ENCODE data around the gene FIBP.
"Not testable (repeated sequence)": the region's sequence is repeated elsewhere in the genome, so short reads cannot be mapped to it uniquely, and the experiment has no call there.

FIBP gene

GRCh38 chr11:65912845-65913244, 24.6 kb upstream of the FIBP start:
- DNase-seq = no peak

GRCh38 chr11:65911682-65912568, 23.7 kb upstream of the FIBP start:
- DNase-seq = peak; percentile 55

GRCh38 chr11:65907878-65908277, 19.6 kb upstream of the FIBP start:
- DNase-seq = no peak

GRCh38 chr11:65906602-65907001, 18.3 kb upstream of the FIBP start:
- no peak for DNase-seq

GRCh38 chr11:65903715-65904114, 15.4 kb upstream of the FIBP start:
- DNase-seq = no peak

GRCh38 chr11:65903068-65903481, 14.8 kb upstream of the FIBP start:
- DNase-seq = no peak

GRCh38 chr11:65900899-65901180, 12.6 kb upstream of the FIBP start:
- DNase-seq = no peak

GRCh38 chr11:65900125-65900898, 12.0 kb upstream of the FIBP start, which contains the start of gene FOSL1:
Gene FOSL1, minus strand, starts transcription at chr11:65900388. Its CDS starts 49 bp downstream, at chr11:65900339.
- peak; percentile 80 for DNase-seq

- DNase-seq = no peak
Measured at GRCh38 chr11:65899356-65900124, 11.3 kb upstream of the FIBP start.

GRCh38 chr11:65898656-65899355, 10.5 kb upstream of the FIBP start:
- DNase-seq = no peak

GRCh38 chr11:65897020-65897471, 8.8 kb upstream of the FIBP start:
- no peak for DNase-seq

GRCh38 chr11:65896034-65896999, 8.0 kb upstream of the FIBP start:
- DNase-seq = no peak

GRCh38 chr11:65895482-65895981, 7.3 kb upstream of the FIBP start:
- no peak for DNase-seq

GRCh38 chr11:65894034-65894591, 5.8 kb upstream of the FIBP start:
- no peak for DNase-seq

- no peak for DNase-seq
Measured at GRCh38 chr11:65892661-65893317, 4.5 kb upstream of the FIBP start.

GRCh38 chr11:65892137-65892540, 3.9 kb upstream of the FIBP start:
- not testable (repeated sequence) for DNase-seq

GRCh38 chr11:65891219-65892136, 3.2 kb upstream of the FIBP start:
- peak; percentile 52 for DNase-seq

GRCh38 chr11:65890324-65891218, 2.3 kb upstream of the FIBP start, which contains the start of gene CCDC85B:
Gene CCDC85B, plus strand, starts transcription at chr11:65890673. Its CDS starts 111 bp downstream, at chr11:65890784.
- DNase-seq = peak; percentile 95
